Neural cell (in vitro differentiated cells): Measurements from ENCODE around the gene MPND.

Experiments used
- EP300 ChIP-seq: fragments of 450-650 bp; conservative IDR thresholded peaks from 2 replicates; pipeline ENCODE4 v1.6.1; 2014; ENCODE audit warnings: antibody characterized with exemption, mild to moderate bottlenecking, moderate library complexity; ENCODE audit not compliant: poor library complexity, severe bottlenecking
- EZH2 ChIP-seq: fragments of 200-600, 300-800 bp; shearing (Covaris generic), sonication (generic); IDR thresholded peaks from 2 replicates; pipeline ENCODE4 v1.6.1; 2014; ENCODE audit warnings: antibody characterized with exemption, low read length, borderline replicate concordance, mild to moderate bottlenecking; ENCODE audit not compliant: insufficient read depth, poor library complexity, severe bottlenecking
- MXI1 ChIP-seq: fragments of 450-650 bp; conservative IDR thresholded peaks from 2 replicates; pipeline ENCODE4 v1.6.1; 2014; ENCODE audit warnings: antibody characterized with exemption, mild to moderate bottlenecking; ENCODE audit not compliant: poor library complexity, severe bottlenecking
- POLR2AphosphoS5 ChIP-seq: IDR thresholded peaks from 2 replicates; pipeline ENCODE4 v1.6.1; 2012
- RAD21 ChIP-seq: fragments of 450-650 bp; conservative IDR thresholded peaks from 2 replicates; pipeline ENCODE4 v1.6.1; 2014; ENCODE audit warnings: antibody characterized with exemption, mild to moderate bottlenecking, moderate library complexity
- REST ChIP-seq: IDR thresholded peaks from 2 replicates; pipeline ENCODE4 v1.6.1; 2012; ENCODE audit warnings: borderline replicate concordance
- SMC3 ChIP-seq: fragments of 450-650 bp; conservative IDR thresholded peaks from 2 replicates; pipeline ENCODE4 v1.6.1; 2014; ENCODE audit warnings: antibody characterized with exemption, mild to moderate bottlenecking, moderate library complexity; ENCODE audit not compliant: poor library complexity
- TAF1 ChIP-seq: IDR thresholded peaks from 2 replicates; pipeline ENCODE4 v1.6.1; 2012; ENCODE audit warnings: low read depth
- TF ChIP-seq, protein P1 (sequence below): fragments of 450-650 bp; IDR thresholded peaks from 2 replicates; pipeline ENCODE4 v1.5.1; 2014; ENCODE audit warnings: antibody characterized with exemption, mild to moderate bottlenecking, moderate library complexity; ENCODE audit not compliant: poor library complexity, severe bottlenecking

DNA sequence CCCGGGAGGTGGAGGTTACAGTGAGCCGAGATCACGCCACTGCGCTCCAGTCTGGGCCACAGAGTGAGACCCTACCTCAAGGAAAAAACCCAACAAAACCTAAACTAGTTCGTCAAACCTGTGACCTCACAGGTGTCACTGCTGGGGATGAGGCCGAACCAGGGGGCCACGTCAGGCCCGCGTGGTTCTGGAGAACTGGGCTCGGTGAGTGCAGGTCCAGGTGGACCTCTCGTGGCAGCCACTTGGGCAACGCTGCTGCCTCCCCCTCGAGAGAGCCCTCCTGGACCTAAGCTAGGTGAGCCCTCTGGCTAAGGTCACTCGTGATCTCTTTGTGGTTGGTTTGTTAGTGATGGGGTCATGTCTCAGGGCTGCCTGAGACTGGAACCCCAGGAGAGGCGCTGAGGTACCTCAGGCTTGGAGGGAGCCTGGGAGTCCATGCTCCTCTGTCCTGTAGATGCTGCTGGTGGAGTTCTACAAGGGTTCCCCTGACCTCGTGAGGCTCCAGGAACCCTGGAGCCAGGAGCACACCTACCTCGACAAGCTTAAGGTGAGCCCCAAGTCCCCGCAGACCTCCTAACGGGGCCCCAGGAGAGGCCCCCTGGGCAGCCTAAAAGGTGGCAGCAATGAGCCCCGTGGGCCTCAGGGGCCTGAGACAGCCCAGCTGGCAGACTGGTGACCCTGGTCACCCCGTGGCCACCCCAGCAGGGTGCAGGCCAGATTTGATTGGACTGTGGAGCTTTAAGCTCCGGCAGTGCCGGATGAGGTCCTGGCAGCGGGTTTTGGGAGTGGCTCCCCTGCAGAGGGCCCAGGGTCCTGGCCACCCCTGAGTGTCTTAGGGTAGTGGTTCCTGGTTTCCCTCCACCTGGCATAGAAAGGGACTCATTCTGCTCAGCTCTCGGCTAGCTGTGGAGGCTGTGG, 15.6 kb downstream of the MPND start:
- TF ChIP-seq, protein P1, sequence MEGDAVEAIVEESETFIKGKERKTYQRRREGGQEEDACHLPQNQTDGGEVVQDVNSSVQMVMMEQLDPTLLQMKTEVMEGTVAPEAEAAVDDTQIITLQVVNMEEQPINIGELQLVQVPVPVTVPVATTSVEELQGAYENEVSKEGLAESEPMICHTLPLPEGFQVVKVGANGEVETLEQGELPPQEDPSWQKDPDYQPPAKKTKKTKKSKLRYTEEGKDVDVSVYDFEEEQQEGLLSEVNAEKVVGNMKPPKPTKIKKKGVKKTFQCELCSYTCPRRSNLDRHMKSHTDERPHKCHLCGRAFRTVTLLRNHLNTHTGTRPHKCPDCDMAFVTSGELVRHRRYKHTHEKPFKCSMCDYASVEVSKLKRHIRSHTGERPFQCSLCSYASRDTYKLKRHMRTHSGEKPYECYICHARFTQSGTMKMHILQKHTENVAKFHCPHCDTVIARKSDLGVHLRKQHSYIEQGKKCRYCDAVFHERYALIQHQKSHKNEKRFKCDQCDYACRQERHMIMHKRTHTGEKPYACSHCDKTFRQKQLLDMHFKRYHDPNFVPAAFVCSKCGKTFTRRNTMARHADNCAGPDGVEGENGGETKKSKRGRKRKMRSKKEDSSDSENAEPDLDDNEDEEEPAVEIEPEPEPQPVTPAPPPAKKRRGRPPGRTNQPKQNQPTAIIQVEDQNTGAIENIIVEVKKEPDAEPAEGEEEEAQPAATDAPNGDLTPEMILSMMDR: no peak
- TF ChIP-seq POLR2AphosphoS5 (no peak), MXI1 (no peak), RAD21 (no peak), SMC3 (no peak), REST (no peak), EZH2 (no peak), EP300 (no peak), TAF1 (no peak)
